Measurements from ENCODE around the gene TPM4. TPM values are rescaled to one million over a fixed set of nuclear protein-coding genes. Genes with fewer than 3 reads are reported as not detected.

The TPM4 gene
- total and polyA plus RNA-seq, 2 of the 8 experiments (the other 6 are each of a cell fraction or from before 2014, with no cell fraction given), result 160 to 359 TPM

GRCh38 chr19:16036941-16037340 lies 39.4 kb upstream of the TPM4 start:
- H3K36me3 ChIP-seq (ENCODE audit: control insufficient read depth in 2 of 4, insufficient read depth in 4 of 4, low read length in 3 of 4), result no peaks in the 10 kb centered on the region
- H4K91ac ChIP-seq (replicated peaks; ENCODE audit: insufficient read length, low read length), result no peak overlapping the region
- H2BK120ac ChIP-seq (replicated peaks; ENCODE audit: low read depth, low read length), result no peak overlapping the region
- ChIA-PET POLR2A (ENCODE audit: partially characterized antibody) (interaction anchor here (1.0 kb wide), 1 partner anchor 39 kb away, joined by 3 read pairs; the partner anchor contains the start of gene TPM4), CTCF (ENCODE audit: partially characterized antibody) (interaction anchor here (1.7 kb wide), 1 partner anchor 29 kb away, joined by 5 read pairs; no protein-coding TSS in a partner anchor)
- DNase-seq (ENCODE audit: low read depth in 1 of 2, low spot score in 2 of 2), result no peak
- FAIRE-seq, result no peak
- no peaks in the 10 kb centered on the region for H3K4me1 ChIP-seq (replicated peaks in 1 of 4; ENCODE audit: control insufficient read depth in 3 of 4, insufficient read depth in 4 of 4, low read length in 3 of 4)
- H3K14ac ChIP-seq (ENCODE audit: insufficient read length), result no peak overlapping the region
- no peak overlapping the region for H2AFZ ChIP-seq (ENCODE audit: low read length)
- no peak overlapping the region for H3K18ac ChIP-seq (ENCODE audit: extremely low read depth, low read length)
- no peak overlapping the region for H2BK15ac ChIP-seq (ENCODE audit: low read length)
- peaks cover 59 to 70% of the 10 kb centered on the region in 2 experiments for H3K9me3 ChIP-seq (ENCODE audit: insufficient read depth in 2 of 2, low read depth in 1 of 2, low read length in 1 of 2)
- no peak overlapping the region for H3K4me2 ChIP-seq (ENCODE audit: insufficient read depth in 1 of 2, low read depth in 2 of 2, low read length in 2 of 2)
- no peaks in the 10 kb centered on the region for H3K79me2 ChIP-seq (ENCODE audit: control insufficient read depth in 1 of 2, insufficient read depth in 2 of 2, low read length in 2 of 2)
- no peak overlapping the region for H2BK12ac ChIP-seq (ENCODE audit: low read depth, low read length)
- no peak overlapping the region for H3K23ac ChIP-seq (ENCODE audit: insufficient read length)
- no peak overlapping the region for H3K4ac ChIP-seq (replicated peaks; ENCODE audit: insufficient read length, low read depth, low read length)
- 78% methylated on average over 8 of the region's 11 CpGs; no CpG with 5 or more reads in 1 of the 2 experiments for WGBS, 2 experiments (ENCODE audit: extremely low coverage in 1 of 2, insufficient coverage in 1 of 2, insufficient read length in 1 of 2, insufficient replicate concordance in 2 of 2, low coverage in 1 of 2, low lambda C conversion rate in 2 of 2, missing lambda C conversion rate in 1 of 2)
- H3K56ac ChIP-seq (replicated peaks; ENCODE audit: insufficient read length, low read depth, low read length), result no peak overlapping the region
- H3K9ac ChIP-seq (replicated peaks in 1 of 4; ENCODE audit: extremely low read depth in 1 of 4, low read depth in 3 of 4, low read length in 3 of 4), result no peak overlapping the region
- no peak overlapping the region for H2AK5ac ChIP-seq (ENCODE audit: low read depth, low read length)
- H2BK5ac ChIP-seq (ENCODE audit: low read depth, low read length), result no peak overlapping the region
- no peaks in the 10 kb centered on the region for H3K27me3 ChIP-seq (replicated peaks in 1 of 4; ENCODE audit: control insufficient read depth in 3 of 4, extremely low read depth in 1 of 4, insufficient read depth in 3 of 4, low read length in 3 of 4)
- H4K8ac ChIP-seq (ENCODE audit: extremely low read depth, insufficient read depth, low read length), result no peak overlapping the region; the same call in 1 of the 2 replicates
- no peak overlapping the region for H2BK20ac ChIP-seq (ENCODE audit: low read length)
- H4K5ac ChIP-seq (ENCODE audit: insufficient read length, low read depth, low read length), result no peak overlapping the region
- no peak overlapping the region for H3K4me3 ChIP-seq (ENCODE audit: extremely low read depth in 1 of 4, insufficient read depth in 2 of 4, low read depth in 3 of 4, low read length in 4 of 4)
- no peaks in the 10 kb centered on the region for H4K20me1 ChIP-seq (replicated peaks in 1 of 2; ENCODE audit: control insufficient read depth in 1 of 2, insufficient read depth in 2 of 2, low read length in 2 of 2)
- H3K79me1 ChIP-seq (ENCODE audit: low read depth, low read length), result no peaks in the 10 kb centered on the region
- H3K27ac ChIP-seq (ENCODE audit: low read depth, low read length), result no peak overlapping the region
- H3K23me2 ChIP-seq (ENCODE audit: low read depth, low read length), result no peaks in the 10 kb centered on the region; the same call in 1 of the 2 replicates
- no peak for TF ChIP-seq TAF7 (optimal IDR thresholded peaks at IDR 0.05; ENCODE audit: borderline replicate concordance, low read depth, low read length)
- no peak for TF ChIP-seq RXRA (IDR thresholded peaks at IDR 0.05; ENCODE audit: insufficient read depth, low read depth, low read length)
- TF ChIP-seq RAD21 (IDR thresholded peaks at IDR 0.05 in 1 of 2, conservative IDR thresholded peaks at IDR 0.05 in 1 of 2; ENCODE audit: low read depth in 2 of 2, low read length in 2 of 2), result no peak
- TF ChIP-seq GTF2F1 (IDR thresholded peaks at IDR 0.05; ENCODE audit: borderline replicate concordance, low read depth, low read length), result no peak
- TF ChIP-seq SIRT6 (IDR thresholded peaks at IDR 0.05; ENCODE audit: low read length), result no peak
- no peak for TF ChIP-seq NANOG (IDR thresholded peaks at IDR 0.05; ENCODE audit: insufficient read depth, low read depth, low read length, poor library complexity, severe bottlenecking)
- TF ChIP-seq SIN3A (conservative IDR thresholded peaks at IDR 0.05 in 1 of 2, IDR thresholded peaks at IDR 0.05 in 1 of 2; ENCODE audit: low read depth in 1 of 2, low read length in 2 of 2), result no peak
- no peak for TF ChIP-seq HDAC2 (IDR thresholded peaks at IDR 0.05; ENCODE audit: borderline replicate concordance in 1 of 2, low read depth in 2 of 2, low read length in 2 of 2)
- TF ChIP-seq GABPA (IDR thresholded peaks at IDR 0.05; ENCODE audit: borderline replicate concordance, insufficient read depth, low read length), result no peak
- TF ChIP-seq, protein P1, sequence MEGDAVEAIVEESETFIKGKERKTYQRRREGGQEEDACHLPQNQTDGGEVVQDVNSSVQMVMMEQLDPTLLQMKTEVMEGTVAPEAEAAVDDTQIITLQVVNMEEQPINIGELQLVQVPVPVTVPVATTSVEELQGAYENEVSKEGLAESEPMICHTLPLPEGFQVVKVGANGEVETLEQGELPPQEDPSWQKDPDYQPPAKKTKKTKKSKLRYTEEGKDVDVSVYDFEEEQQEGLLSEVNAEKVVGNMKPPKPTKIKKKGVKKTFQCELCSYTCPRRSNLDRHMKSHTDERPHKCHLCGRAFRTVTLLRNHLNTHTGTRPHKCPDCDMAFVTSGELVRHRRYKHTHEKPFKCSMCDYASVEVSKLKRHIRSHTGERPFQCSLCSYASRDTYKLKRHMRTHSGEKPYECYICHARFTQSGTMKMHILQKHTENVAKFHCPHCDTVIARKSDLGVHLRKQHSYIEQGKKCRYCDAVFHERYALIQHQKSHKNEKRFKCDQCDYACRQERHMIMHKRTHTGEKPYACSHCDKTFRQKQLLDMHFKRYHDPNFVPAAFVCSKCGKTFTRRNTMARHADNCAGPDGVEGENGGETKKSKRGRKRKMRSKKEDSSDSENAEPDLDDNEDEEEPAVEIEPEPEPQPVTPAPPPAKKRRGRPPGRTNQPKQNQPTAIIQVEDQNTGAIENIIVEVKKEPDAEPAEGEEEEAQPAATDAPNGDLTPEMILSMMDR (IDR thresholded peaks at IDR 0.05; ENCODE audit: control extremely low read depth in 1 of 3, insufficient read depth in 1 of 3, low read depth in 1 of 3, low read length in 3 of 3), result no peak
